ENCODE results near the gene DNAJB7. TPM values are rescaled to one million over a fixed set of nuclear protein-coding genes. Genes with fewer than 3 reads are reported as not detected.

DNAJB7 gene
- total and polyA plus RNA-seq, 2 of the 13 experiments (the other 11 are each of a cell fraction or from before 2014, with no cell fraction given), result not detected

GRCh38 chr22:40908895-40909294 lies 47.0 kb upstream of the DNAJB7 start:
- no peak for TF ChIP-seq HNRNPK (IDR thresholded peaks at IDR 0.05; ENCODE audit: low read depth, low read length, poor library complexity, severe bottlenecking)
- TF ChIP-seq ZNF652 (CRISPR knock-in tag; IDR thresholded peaks at IDR 0.05; ENCODE audit: borderline replicate concordance, low read depth), result no peak
- no peak for TF ChIP-seq PRDM15 (CRISPR knock-in tag; IDR thresholded peaks at IDR 0.05)
- no peak for TF ChIP-seq SP2 (CRISPR knock-in tag; IDR thresholded peaks at IDR 0.05)
- no peak for DNase-seq (ENCODE audit: low spot score)
- H3K36me3 ChIP-seq (replicated peaks in 1 of 2; ENCODE audit: control insufficient read depth in 1 of 2, insufficient read depth in 2 of 2, low read length in 2 of 2), result peaks cover 0 to 4% of the 10 kb centered on the region in 2 experiments; a peak in 3 of 5 replicates
- 100% methylated on average over 6 of the region's 6 CpGs for WGBS (ENCODE audit: low lambda C conversion rate)
- H3K4me2 ChIP-seq (ENCODE audit: low read depth, low read length), result no peak overlapping the region
- no peaks in the 10 kb centered on the region for H3K4me1 ChIP-seq (ENCODE audit: insufficient read depth, low read length)
- no peaks in the 10 kb centered on the region for H4K20me1 ChIP-seq (ENCODE audit: insufficient read depth, low read length)
- CTCF ChIA-PET (ENCODE audit: low intra/inter-chr PET ratio, low total read pairs), result no interaction called here
- intact Hi-C loops (cut with micrococcal nuclease; ENCODE audit: unreplicated experiment) (no loop called here), in situ Hi-C loops (cut with HindIII; ENCODE audit: extremely low pct_ligation_motif_present, low pct_unique_long_range_greater_than_20kb) (no loop called here)
- H3K9me3 ChIP-seq (ENCODE audit: low read length), result no peaks in the 10 kb centered on the region
- H3K27me3 ChIP-seq (ENCODE audit: control insufficient read depth in 1 of 2, insufficient read depth in 2 of 2, low read length in 2 of 2), result no peaks in the 10 kb centered on the region
- H3K27ac ChIP-seq (ENCODE audit: extremely low read length, insufficient read depth, low read length), result no peak overlapping the region
- H2AFZ ChIP-seq (ENCODE audit: low read length), result no peak overlapping the region
- H3K9ac ChIP-seq (ENCODE audit: insufficient read depth, low read depth, low read length), result no peak overlapping the region
- no peaks in the 10 kb centered on the region for H3K79me2 ChIP-seq (ENCODE audit: insufficient read depth, low read length)
- ATAC-seq, result no peak
- FAIRE-seq, result no peak
- POLR2A ChIA-PET, result no interaction called here
- no peak overlapping the region for H3K4me3 ChIP-seq (replicated peaks in 1 of 3; ENCODE audit: insufficient read depth in 1 of 3, low read depth in 2 of 3, low read length in 3 of 3)
- BruUV-seq (replicated peaks), result no TSS peak

GRCh38 chr22:40904101-40904500 lies 42.2 kb upstream of the DNAJB7 start:
- Histone ChIP-seq H3K4me1 (ENCODE audit: insufficient read depth, low read length) (no peaks in the 10 kb centered on the region), H3K9me3 (ENCODE audit: low read length) (no peaks in the 10 kb centered on the region), H4K20me1 (ENCODE audit: insufficient read depth, low read length) (no peaks in the 10 kb centered on the region), H2AFZ (ENCODE audit: low read length) (no peak overlapping the region), H3K27me3 (ENCODE audit: control insufficient read depth in 1 of 2, insufficient read depth in 2 of 2, low read length in 2 of 2) (no peaks in the 10 kb centered on the region), H3K9ac (ENCODE audit: insufficient read depth, low read depth, low read length) (no peak overlapping the region), H3K79me2 (ENCODE audit: insufficient read depth, low read length) (no peaks in the 10 kb centered on the region), H3K4me3 (replicated peaks in 1 of 3; ENCODE audit: insufficient read depth in 1 of 3, low read depth in 2 of 3, low read length in 3 of 3) (no peak overlapping the region), H3K27ac (ENCODE audit: extremely low read length, insufficient read depth, low read length) (no peak overlapping the region), H3K36me3 (replicated peaks in 1 of 2; ENCODE audit: control insufficient read depth in 1 of 2, insufficient read depth in 2 of 2, low read length in 2 of 2) (no peaks in the 10 kb centered on the region; a peak in 2 of 5 replicates), H3K4me2 (ENCODE audit: low read depth, low read length) (no peak overlapping the region)
- in situ Hi-C loops (cut with HindIII; ENCODE audit: extremely low pct_ligation_motif_present, low pct_unique_long_range_greater_than_20kb) (no loop called here), intact Hi-C loops (cut with micrococcal nuclease; ENCODE audit: unreplicated experiment) (no loop called here)
- ATAC-seq (no peak), DNase-seq (ENCODE audit: low spot score) (no peak), FAIRE-seq (no peak)
- BruUV-seq (replicated peaks), result no TSS peak
- no peak for TF ChIP-seq ZNF224 (CRISPR knock-in tag; IDR thresholded peaks at IDR 0.05)
- no peak for TF ChIP-seq ZNF790 (CRISPR knock-in tag; IDR thresholded peaks at IDR 0.05; ENCODE audit: borderline replicate concordance)
- ChIA-PET POLR2A (no interaction called here), CTCF (ENCODE audit: low intra/inter-chr PET ratio, low total read pairs) (no interaction called here)
- 75% methylated on average over 1 of the region's 1 CpG for WGBS (ENCODE audit: low lambda C conversion rate)

Measured in HepG2 (cell line).